ENCODE data around the gene MGAT3. TPM values are rescaled to one million over a fixed set of nuclear protein-coding genes. Genes with fewer than 3 reads are reported as not detected.
A peak's percentile ranks its signal among the peaks of the same experiment; 100 is the strongest.

The MGAT3 gene
- total and polyA plus RNA-seq, 9 of the 15 experiments (the other 6 are each of a cell fraction or from before 2014, with no cell fraction given), result 0.10 to 11.5 (median 4.6) TPM

DNA sequence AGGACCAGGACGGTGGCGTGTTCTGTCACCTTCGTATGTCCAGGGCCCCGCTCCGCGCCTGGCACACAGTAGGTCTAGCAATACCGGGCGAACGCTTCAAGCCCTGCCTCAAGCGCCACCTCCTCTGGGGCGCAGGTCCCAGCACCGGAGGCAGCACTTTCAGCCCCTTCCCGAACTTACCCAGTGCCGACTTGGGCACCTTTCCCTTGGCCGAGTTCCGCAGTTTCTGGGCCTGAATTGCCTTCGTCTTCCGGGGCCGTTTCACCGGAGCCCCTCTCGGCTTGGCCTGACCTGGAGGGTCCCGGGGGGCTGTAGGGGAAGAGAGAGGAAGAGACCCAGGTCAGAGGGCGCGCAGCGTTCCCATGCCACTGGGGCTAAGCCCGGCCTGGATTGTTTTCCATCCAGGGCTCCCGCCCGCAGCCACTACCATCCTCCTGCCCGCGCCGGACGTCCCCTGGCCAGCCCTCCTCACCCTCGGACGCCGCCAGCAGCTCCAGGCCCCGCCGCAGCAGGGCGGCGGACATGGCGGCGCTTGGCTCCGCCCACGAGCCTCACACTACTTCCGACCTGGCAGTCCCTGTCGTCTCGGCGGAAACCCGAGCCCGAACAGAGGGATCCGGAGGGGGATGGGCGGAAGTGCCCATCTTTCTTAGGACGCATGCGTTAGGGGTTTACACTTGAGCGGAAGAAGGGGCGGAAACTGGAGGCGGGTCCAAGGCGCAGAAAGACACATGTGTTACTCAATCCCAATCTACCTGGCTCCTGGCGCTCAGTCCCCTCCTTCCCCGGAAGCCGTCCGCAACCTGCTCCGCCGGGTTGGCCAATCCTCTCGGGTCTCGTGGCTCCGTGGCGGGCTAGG is 75.6 kb downstream of the MGAT3 start, which contains the start of gene RPS19BP1 (continued):
- TF ChIP-seq, protein P1, sequence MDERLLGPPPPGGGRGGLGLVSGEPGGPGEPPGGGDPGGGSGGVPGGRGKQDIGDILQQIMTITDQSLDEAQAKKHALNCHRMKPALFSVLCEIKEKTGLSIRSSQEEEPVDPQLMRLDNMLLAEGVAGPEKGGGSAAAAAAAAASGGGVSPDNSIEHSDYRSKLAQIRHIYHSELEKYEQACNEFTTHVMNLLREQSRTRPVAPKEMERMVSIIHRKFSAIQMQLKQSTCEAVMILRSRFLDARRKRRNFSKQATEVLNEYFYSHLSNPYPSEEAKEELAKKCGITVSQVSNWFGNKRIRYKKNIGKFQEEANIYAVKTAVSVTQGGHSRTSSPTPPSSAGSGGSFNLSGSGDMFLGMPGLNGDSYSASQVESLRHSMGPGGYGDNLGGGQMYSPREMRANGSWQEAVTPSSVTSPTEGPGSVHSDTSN (CRISPR knock-in tag; IDR thresholded peaks at IDR 0.05; ENCODE audit: low read depth), result peak; percentile 48
- TF ChIP-seq, protein P1 (tag; conservative IDR thresholded peaks at IDR 0.05; ENCODE audit: low read depth), result peak; percentile 94
- TF ChIP-seq ZNF316 (IDR thresholded peaks at IDR 0.05) (no peak), MCM3 (IDR thresholded peaks at IDR 0.05) (no peak), MEF2A (IDR thresholded peaks at IDR 0.05; ENCODE audit: control insufficient read depth, low read depth, low read length) (no peak), ATF7 (IDR thresholded peaks at IDR 0.05) (peak; percentile 79), ZNF77 (CRISPR knock-in tag; IDR thresholded peaks at IDR 0.05) (no peak), ZNF76 (CRISPR knock-in tag; IDR thresholded peaks at IDR 0.05; ENCODE audit: borderline replicate concordance) (no peak), MAFG (tag; conservative IDR thresholded peaks at IDR 0.05) (no peak), NR3C1 (CRISPR knock-in tag; IDR thresholded peaks at IDR 0.05) (no peak), ZBTB17 (CRISPR knock-in tag; IDR thresholded peaks at IDR 0.05) (no peak), ZNF224 (CRISPR knock-in tag; IDR thresholded peaks at IDR 0.05) (no peak), ZNF311 (CRISPR knock-in tag; IDR thresholded peaks at IDR 0.05) (no peak), BRD9 (IDR thresholded peaks at IDR 0.05; ENCODE audit: low read depth, partially characterized antibody) (no peak)
- TF ChIP-seq, protein P2, sequence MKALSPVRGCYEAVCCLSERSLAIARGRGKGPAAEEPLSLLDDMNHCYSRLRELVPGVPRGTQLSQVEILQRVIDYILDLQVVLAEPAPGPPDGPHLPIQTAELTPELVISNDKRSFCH (CRISPR knock-in tag; IDR thresholded peaks at IDR 0.05), result no peak
- TF ChIP-seq, protein P2 (tag; IDR thresholded peaks at IDR 0.05), result no peak
- TF ChIP-seq, protein P3, sequence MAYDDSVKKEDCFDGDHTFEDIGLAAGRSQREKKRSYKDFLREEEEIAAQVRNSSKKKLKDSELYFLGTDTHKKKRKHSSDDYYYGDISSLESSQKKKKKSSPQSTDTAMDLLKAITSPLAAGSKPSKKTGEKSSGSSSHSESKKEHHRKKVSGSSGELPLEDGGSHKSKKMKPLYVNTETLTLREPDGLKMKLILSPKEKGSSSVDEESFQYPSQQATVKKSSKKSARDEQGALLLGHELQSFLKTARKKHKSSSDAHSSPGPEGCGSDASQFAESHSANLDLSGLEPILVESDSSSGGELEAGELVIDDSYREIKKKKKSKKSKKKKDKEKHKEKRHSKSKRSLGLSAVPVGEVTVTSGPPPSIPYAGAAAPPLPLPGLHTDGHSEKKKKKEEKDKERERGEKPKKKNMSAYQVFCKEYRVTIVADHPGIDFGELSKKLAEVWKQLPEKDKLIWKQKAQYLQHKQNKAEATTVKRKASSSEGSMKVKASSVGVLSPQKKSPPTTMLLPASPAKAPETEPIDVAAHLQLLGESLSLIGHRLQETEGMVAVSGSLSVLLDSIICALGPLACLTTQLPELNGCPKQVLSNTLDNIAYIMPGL (CRISPR knock-in tag; IDR thresholded peaks at IDR 0.05), result no peak
- TF ChIP-seq, protein P4, sequence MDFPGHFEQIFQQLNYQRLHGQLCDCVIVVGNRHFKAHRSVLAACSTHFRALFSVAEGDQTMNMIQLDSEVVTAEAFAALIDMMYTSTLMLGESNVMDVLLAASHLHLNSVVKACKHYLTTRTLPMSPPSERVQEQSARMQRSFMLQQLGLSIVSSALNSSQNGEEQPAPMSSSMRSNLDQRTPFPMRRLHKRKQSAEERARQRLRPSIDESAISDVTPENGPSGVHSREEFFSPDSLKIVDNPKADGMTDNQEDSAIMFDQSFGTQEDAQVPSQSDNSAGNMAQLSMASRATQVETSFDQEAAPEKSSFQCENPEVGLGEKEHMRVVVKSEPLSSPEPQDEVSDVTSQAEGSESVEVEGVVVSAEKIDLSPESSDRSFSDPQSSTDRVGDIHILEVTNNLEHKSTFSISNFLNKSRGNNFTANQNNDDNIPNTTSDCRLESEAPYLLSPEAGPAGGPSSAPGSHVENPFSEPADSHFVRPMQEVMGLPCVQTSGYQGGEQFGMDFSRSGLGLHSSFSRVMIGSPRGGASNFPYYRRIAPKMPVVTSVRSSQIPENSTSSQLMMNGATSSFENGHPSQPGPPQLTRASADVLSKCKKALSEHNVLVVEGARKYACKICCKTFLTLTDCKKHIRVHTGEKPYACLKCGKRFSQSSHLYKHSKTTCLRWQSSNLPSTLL (IDR thresholded peaks at IDR 0.05), result no peak
- TF ChIP-seq, protein P5, sequence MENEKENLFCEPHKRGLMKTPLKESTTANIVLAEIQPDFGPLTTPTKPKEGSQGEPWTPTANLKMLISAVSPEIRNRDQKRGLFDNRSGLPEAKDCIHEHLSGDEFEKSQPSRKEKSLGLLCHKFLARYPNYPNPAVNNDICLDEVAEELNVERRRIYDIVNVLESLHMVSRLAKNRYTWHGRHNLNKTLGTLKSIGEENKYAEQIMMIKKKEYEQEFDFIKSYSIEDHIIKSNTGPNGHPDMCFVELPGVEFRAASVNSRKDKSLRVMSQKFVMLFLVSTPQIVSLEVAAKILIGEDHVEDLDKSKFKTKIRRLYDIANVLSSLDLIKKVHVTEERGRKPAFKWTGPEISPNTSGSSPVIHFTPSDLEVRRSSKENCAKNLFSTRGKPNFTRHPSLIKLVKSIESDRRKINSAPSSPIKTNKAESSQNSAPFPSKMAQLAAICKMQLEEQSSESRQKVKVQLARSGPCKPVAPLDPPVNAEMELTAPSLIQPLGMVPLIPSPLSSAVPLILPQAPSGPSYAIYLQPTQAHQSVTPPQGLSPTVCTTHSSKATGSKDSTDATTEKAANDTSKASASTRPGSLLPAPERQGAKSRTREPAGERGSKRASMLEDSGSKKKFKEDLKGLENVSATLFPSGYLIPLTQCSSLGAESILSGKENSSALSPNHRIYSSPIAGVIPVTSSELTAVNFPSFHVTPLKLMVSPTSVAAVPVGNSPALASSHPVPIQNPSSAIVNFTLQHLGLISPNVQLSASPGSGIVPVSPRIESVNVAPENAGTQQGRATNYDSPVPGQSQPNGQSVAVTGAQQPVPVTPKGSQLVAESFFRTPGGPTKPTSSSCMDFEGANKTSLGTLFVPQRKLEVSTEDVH (IDR thresholded peaks at IDR 0.05; ENCODE audit: low read depth, partially characterized antibody), result peak; percentile 75
